Activated CD4-positive, CD25-positive, alpha-beta regulatory T cell treated with anti-CD3 and anti-CD28 coated beads, Interleukin-2, amount 50 U/mL, for 16 hours (primary cell): ENCODE measurements around the gene SEPTIN1.
A peak's percentile ranks its signal among the peaks of the same experiment; 100 is the strongest.
"Not testable (repeated sequence)": the region's sequence is repeated elsewhere in the genome, so short reads cannot be mapped to it uniquely, and the experiment has no call there.

ENCODE experiments used
- DNase-seq: peaks from one replicate; pipeline ENCODE4 v3.0.0-alpha.2; 2020; ENCODE audit warnings: low read depth, low spot score

Gene SEPTIN1

DNA sequence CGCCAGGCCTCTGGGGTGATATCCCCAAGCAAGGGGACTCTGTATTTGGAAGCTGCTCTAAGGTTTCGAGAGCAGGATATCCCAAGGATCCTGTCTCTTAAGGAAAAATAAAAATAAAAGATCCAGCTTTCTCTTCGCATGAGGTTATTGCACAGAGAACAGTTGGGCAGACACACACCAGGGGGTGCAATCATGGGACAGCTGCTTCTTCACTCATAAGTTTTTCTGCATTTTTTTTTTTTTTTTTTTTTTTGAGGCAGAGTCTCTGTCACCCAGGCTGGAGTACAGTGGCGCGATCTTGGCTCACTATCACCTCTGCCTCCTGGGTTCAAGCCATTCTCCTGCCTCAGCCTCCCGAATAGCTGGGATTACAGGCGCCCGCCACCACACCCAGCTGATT, 40.4 kb downstream of the SEPTIN1 start:
- DNase-seq = not testable (repeated sequence)

DNA sequence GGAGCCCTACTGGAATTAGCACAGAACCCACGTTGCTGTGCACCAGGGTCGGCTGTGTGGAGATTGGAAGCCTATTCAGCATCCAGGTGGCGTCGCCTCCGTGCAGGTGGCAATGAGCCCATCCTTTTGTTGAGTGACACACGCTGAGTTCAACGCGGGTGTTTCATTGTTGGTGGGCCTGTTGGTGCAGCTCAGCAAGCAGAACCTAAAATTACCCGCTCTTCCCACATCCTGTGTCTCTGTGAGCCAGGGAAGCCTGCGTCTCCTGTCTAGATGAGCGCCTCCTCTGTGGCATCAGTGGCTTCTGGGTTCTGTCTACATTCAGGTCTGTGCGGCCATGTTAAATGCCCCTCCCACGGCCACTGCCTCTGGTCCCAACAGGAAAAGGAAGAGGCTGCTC, 41.7 kb downstream of the SEPTIN1 start:
- no peak for DNase-seq

DNA sequence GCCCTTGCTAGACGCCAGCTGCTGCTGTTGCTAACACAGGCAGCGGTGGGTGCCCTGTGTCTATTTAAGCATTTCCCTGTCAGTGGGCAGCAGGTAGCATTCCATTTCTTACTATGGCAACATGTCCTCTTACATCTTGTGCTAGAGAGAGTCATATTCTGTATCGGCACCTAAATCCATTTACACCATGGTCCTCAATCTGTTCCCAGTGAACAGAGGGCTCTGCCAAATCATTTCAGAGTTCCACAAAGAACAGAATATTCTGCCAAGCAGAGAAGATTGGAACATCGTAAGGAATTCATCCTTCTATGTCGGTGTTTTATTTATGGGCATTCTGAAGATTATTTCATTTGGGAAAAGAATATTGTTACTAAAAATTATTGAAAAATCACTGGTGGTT, 43.6 kb downstream of the SEPTIN1 start:
- not testable (repeated sequence) for DNase-seq

DNA sequence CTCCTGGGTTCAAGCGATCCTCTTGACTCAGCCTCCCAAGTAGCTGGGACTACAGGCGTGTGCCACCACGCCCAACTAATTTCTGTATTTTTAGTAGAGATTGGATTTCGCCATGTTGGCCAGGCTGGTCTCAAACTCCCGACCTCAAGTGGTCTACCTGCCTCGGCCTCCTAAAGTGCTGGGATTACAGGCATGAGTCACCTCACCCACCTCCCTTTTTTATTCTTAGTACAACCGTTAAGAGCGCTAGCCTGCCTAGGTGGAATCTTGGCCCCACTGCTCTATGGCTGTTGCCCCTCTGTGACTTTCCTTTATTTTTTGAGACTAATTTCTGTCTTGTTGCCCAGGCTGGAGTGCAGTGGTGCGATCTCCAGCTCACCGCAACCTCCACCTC, 44.4 kb downstream of the SEPTIN1 start:
- DNase-seq = not testable (repeated sequence)

DNA sequence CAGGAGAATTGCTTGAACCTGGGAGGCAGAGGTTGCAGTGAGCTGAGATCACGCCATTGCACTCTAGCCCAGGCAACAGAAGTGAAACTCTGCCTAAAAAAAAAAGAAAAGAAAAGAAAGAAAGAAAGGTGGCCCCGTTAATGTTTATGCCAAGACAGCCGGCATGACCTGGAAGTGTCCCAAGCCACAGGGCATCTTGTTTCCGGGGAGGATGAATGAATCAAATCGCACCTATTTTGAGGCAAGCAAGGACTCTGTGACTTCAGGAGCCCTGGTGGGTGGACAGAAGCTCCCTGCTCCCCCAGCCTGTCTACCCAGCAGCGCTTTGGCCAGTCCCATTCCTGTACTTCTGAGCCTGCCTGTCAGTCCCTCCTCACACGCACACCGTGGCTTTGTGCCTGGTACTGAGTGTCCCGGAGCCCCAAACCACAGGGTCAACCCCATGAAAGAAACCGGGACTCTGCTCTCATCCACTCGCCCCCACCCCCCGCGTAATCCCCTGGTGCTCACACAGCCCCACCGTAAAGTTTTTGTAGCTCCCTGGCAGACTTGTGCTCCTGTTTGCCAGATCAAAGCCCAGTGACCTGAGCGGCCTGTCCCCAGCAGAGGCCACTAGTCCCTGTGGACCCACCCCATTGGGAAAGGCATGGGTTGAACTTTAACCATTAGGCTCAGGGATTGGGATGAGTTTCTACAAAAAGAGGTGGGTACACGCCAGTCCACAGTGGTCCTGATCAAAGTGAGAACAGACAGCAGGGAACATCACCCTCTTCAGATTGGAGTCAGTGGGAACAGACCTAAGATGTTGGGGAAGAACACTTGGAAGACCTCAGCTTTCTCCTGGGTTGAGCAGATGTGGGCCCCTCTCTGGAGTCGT, 46.5 kb downstream of the SEPTIN1 start:
- no peak for DNase-seq

DNA sequence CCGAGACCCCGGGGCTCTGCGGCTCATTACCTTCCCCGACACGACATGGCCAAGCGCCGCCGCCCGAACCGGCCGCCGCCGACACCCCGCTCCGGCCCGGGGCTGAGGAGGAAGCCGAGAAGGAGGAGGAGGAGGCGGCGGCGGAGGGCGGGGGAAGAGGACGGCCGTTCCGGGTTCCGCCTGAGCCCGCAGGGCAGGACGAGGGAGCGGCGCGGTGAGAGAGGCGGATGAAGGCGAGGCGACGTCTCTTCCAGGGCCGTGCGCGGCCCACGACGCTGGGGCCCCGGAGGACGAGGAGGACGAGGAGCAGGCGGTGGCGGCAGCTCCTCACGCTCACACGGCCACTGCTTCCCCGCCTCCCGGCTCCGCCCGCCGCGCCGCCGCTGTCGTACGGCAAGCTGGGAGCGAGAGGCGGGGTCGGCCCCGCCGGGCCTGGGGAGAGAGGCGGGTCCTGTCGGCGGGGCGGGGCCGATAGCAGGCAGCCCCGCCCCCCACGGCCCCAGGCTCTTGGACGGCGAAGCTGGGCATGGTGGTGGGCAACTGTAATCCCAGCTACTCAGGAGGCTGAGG, 47.2 kb downstream of the SEPTIN1 start:
- DNase-seq = peak; percentile 68

DNA sequence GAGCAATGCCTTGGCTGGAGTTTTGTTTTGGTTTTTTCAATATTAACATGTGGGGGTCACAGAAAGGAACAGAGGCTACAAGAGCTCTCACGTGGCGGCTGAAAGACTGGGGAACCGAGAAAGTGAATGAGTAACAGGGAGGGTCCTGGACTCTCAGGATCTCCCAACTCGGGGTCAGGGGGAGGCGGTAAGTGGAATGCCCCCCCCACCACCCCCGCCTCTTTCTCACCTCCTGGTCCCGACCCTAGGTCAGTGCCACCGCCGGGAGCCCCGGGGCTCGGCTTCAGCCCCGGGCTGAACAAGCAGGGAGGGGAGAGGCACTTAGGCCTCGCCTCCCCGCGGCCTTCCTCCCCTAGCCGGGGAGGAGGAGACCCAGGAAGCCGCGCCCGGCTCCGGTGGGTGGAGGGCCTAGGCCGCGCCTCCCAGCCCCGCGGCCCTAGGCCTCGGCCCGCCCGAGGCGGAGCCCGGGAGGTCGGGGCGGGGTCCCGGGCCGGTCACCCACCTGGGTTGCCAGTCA, 47.8 kb downstream of the SEPTIN1 start:
- peak; percentile 68 for DNase-seq
